G401 (cell line): ENCODE results near the gene MFSD11. TPM values are rescaled to one million over a fixed set of nuclear protein-coding genes. Genes with fewer than 3 reads are reported as not detected.
"Not testable (repeated sequence)": the region's sequence is repeated elsewhere in the genome, so short reads cannot be mapped to it uniquely, and the experiment has no call there.

Experiments used
- DNase-seq: peaks from one replicate; pipeline ENCODE4 v3.0.0-alpha.2; 2015; ENCODE audit warnings: low spot score
- in situ Hi-C: cut with HindIII; loops from 2 replicates; pipeline ENCODE4 v1.10.0; 2016; ENCODE audit warnings: low sequenced_read_pairs, mixed read lengths
- total RNA-seq: library from RNA; depleted of rRNA; stranded (reverse); fragments of >200 nt; shearing (Covaris generic); gene quantifications from 2 replicates; pipeline ENCODE4 v1.2.3, GENCODE V29; 2014; rRNA removed

MFSD11 gene
- total RNA-seq = 11.5 and 45.7 TPM in 2 replicates

DNA sequence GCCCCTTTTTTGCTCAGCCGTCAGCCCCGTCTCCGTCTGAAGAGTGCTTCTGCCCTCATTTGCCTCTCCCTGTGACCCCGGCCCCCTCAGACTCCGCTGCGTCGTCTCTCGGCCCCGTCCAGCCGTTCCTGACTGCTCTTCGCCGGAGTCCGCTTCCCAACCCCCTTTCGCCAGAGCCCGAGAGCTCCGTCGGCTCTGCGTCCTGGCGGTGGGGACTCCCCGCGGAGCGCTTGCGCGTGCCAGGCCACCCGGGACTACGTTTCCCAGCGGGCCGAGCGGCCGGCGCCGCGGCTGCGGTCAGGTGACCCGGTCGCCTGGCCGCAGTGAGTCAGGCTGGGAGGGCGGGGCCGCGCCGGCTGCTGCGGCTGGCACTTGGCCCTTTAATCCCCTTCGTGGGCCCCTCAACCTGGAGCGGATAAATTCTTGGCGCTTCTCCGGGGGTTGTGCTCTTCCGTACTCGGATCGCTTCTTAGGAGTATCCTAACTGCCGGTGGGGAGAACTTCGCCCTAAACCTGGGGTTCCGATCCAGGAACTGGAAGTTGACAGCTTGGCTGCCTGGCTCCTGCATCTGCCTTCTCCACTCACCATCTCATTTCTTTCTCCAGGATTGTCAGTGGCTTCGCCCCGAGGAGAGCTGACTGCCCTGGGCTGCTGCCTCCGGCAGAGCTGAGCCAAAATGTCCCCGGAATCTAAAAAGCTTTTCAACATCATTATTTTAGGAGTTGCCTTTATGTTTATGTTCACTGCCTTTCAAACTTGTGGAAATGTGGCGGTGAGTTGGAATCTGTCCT is at the start of gene MFSD11:
Gene MFSD11 (plus strand): TSS at position 444 of the 792 bp plus-strand sequence. CDS start 234 bp downstream, at position 678.
- in situ Hi-C loops = no loop called here
- peak; percentile 87 for DNase-seq

DNA sequence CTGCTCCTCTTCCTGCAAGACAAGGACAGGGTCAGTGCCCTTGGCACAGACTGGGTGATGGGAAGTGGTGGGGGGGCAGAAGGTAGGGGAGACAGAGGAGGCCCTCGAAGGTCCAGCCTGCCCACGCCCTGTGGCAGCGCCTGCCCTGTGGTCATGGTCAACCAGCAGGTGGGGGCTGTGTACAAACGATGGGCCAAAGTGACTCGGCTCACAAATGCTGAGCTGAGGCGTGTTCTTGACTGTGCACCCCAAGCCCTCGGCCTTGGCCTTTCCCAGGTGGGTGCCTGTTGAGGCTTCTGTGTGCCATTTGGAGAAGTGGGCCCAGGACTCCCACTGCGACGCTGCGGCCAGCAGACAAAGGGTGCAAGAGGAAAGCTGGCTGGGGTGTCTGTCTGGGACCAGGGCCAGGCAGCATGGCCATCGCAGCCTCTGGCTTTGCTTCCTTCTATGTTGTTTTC is 49.7 kb upstream of the MFSD11 start:
- in situ Hi-C loops = loop anchor here (25.0 kb wide), 1 partner anchor 226 kb away; the partner anchor contains the start of genes AANAT and UBE2O

DNA sequence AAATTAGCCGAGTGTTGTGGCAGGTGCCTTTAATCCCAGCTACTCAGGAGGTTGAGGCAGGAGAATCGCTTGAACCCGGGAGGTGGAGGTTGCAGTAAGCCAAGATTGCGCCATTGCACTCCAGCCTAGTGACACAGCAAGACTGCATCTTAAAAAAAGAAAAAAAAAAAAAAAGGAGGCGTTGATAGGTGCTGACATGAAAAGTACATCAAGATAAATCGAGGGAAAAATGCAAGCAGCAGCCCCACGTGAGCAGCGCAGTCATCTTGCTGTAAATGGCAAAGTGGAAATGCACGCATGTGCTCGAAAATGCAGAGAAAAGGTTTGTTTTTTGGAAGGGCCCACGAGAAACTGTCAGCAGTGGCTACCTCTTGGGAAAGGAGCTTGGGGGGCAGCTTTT is 48.1 kb upstream of the MFSD11 start:
- in situ Hi-C loops = loop anchor here (25.0 kb wide), 1 partner anchor 228 kb away; the partner anchor contains the start of genes AANAT and UBE2O
- DNase-seq = no peak

More for the DNA sequence above, 49.7 kb upstream of the MFSD11 start:
- no peak for DNase-seq

DNA sequence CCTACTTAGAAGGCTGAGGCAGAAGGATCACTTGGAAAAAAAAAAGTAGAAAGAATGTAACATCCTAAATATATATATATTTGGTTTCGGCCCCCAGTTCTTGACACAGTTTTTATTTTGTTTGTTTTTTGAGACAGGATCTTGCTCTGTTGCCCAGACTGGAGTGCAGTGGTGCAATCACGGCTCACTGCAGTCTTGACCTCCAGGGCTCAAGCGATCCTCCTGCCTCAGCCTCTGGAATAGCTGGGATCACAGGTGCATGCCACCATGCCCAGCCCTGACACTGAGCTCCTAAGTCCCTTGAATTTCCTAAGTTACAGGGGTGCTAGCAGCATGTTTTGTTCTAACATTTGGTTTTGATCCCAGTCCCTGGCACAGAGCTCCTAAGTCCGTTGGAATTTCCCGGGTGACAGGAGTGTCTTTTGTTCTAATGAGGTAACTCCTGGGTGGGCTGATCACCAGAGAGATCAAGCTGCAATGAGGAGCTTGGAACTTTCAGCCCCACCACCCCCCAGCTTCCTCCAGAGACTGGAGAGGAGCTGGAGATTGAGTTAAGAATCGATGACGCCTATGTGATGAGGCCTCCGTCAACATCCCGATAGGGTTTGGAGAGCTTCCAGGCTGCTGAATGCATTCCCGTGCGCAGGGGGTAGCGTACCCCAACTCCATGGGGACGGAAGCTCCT is 47.2 kb upstream of the MFSD11 start:
- in situ Hi-C loops = loop anchor here (25.0 kb wide), 1 partner anchor 228 kb away; the partner anchor contains the start of genes AANAT and UBE2O
- no peak for DNase-seq

DNA sequence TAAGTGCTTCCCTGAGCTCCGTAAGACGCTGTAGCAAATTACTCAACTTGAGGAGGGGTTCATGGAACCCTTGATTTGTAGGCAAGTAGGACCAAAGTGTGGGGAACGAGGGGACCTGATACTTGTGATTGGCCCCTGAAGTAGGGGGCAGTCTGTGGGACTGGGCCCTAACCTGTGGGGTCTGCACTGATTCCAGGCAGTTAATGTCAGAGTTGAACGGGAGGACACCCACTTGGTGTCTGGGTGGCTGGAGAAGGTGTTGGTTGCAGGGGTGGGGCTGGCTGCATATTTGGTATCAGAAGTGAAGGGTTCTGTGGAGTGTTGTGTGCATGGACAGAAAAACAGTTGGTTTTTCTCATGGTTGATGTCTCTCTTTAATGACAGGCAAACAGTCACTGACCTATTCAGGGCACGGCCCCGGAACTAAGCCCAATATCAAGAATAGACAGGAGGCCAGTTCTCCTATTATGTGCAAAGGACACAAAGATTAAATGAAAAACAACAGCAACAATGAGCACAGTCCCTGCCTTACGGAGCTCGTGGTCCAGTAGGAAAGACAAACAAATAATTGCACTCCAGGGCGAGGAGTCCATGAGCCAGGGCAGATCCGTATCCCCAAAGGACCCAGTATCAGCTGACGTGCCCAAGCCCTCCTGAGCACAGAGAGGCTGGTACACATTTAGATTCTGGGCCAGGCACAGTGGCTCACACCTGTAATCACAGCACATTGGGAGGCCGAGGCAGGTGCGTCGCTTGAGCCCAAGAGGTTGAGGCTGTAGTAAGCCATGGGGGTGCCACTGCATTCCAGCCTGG is 46.3 kb upstream of the MFSD11 start:
- DNase-seq = no peak
- in situ Hi-C loops = loop anchor here (25.0 kb wide), 1 partner anchor 229 kb away; the partner anchor contains the start of genes AANAT and UBE2O

DNA sequence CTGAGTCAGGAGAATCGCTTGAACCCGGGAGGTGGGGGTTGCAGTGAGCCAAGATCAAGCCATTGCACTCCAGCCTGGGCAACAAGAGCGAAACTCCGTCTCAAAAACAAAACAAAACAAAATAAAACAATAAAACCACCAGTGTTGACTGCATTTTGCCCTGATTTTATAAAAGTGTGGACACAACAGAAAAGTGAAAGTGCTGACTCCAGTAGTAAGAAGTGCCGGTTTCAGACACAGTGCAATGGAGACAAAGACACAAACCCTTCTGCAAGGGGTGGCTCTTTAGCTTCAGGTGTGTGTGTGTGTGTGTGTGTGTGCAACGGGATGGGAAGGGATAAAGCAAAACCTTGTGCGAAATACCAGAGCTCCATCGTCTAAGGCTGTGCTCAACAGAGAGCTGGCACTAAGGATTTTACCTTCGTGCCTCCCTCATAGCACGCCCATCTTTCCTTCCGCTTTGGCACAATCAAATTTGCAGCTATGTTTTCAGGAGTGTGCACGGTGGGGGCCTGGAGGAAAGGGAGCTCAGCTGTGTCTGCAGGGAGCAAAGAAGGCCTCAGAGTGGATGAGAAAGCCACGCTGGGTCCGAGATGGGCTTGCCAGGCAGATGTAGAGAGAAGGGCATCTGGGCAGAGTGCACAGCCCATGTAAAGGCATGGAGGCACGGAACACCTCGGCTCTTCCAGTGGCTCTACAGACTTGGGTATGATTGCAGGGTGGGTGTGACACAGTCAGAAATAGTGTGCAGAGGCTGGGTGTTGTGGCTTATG is 42.7 kb upstream of the MFSD11 start:
- in situ Hi-C loops = loop anchor here (25.0 kb wide), 1 partner anchor 233 kb away; the partner anchor contains the start of genes AANAT and UBE2O
- DNase-seq = no peak

DNA sequence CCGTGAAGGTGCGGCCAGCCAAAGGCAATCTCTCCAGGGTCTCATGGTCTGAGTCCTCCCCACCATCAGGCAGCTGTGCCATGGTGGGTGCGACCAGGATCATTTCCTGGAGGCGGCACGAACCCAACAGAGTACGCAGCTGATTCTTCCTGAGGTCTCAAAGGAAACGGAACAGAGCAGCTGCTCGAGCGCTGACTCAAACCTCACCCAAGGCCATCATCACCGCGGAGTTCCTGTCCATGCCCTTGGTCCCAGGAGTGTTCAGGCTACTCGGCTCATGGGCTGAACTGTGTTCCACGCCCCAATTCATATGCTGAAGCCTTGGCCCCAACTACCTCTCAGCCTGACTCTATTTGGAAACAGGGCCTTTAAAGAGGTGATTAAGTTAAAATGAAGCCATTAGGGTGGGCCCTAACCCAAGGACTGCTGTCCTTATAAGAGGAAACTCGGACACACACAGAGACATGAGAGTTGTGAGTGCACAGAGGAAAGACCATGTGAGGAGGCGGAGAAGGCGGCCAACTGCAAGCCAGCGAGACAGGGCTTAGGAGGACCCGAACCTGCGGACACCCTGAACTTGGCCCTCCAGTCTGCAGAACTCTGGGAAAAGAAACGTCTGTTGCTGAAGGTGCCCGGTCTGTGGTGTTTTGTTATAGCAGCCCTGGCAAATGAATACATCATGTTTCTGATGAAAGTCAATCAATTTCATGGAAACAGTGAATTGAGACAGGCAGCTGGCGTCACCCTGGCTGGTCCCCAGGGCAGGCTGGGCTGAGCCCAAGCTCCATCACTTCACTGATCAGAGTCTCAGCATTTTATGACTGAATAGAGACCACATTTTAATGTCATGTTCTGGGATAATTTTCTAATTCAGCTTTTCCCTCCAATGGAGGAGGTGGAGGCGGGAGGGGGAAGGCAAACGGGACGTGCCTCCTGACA is 40.9 kb upstream of the MFSD11 start:
- in situ Hi-C loops = loop anchor here (25.0 kb wide), 1 partner anchor 235 kb away; the partner anchor contains the start of genes AANAT and UBE2O

DNA sequence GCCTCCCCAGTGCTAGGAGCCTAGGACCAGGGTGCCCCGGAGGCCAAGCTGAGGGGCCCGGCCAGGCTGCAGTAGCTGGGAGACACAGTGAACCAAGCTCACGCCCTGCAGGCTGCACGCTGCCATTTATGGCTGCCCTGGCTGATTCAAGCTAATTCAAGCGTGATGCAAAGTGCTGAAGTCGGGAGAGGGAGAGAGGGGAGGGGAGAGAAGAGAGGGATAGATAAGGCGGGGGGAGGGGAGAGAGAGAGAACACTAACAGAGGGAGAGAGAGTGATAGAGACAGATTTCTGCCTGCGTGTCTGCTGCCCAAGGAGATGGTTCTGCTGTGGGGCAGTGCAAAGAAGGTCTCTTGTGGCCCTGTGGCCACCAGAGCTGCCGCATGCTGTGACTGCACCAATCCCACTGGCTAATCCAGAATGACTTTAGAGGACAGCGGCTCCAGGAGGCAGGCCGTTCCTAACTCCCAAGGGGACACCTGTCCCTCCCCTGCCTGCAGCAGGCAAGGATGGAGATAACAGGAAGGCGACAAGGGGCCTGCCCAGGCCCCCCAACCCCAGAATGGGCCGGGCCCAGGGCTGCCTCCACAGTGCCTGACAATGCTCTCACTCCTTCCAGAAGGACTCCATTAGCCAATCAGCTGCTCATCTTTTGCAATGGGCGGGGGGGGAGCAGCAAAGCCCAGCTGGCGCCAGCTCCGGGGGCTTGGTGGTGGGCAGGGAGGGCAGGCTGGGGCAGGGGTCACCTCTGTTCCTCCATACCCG is 40.0 kb upstream of the MFSD11 start:
- in situ Hi-C loops = loop anchor here (25.0 kb wide), 1 partner anchor 236 kb away; the partner anchor contains the start of genes AANAT and UBE2O
- DNase-seq = peak; percentile 58

More for the DNA sequence above, 40.9 kb upstream of the MFSD11 start:
- DNase-seq = no peak

DNA sequence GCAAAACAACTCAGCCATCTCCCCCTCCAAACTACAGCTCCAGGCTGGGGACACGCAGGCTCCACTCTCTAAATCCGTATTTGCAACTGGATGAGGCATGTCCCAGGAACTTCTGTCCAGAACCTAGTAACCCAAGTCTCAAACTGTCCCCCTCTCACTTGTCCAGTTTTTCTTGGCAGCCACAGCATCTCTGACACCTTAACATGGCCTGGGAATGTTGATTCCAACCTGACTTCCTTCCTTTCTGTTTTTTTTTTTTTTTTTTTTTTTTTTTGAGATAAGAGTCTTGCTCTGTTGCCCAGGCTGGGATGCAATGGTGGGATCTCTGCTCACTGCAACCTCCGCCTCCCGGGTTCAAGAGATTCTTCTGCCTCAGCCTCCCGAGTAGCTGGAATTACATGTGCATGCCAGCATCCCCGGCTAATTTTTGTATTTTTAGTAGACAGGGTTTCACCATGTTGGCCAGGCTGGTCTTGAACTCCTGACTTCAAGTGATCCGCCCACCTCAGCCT is 39.4 kb upstream of the MFSD11 start:
- in situ Hi-C loops = loop anchor here (25.0 kb wide), 1 partner anchor 236 kb away; the partner anchor contains the start of genes AANAT and UBE2O
- not testable (repeated sequence) for DNase-seq

DNA sequence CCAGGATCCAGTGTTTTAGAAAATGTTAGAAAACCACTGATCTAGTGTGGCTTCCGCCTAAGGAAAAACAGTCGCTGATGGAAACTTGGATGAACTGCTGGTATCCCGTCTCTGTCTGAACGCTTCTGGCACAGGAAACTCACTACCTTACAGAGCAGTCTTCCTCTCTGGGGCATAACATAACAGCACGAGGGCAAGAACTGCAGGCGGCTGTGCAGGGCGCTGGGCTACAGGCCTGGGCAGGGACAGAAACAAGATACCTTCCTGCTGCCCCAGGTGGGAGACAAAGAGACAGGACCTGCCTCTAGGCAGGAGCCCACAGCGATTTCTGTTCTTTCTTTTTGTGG is 37.7 kb upstream of the MFSD11 start:
- in situ Hi-C loops = no loop called here
- no peak for DNase-seq

DNA sequence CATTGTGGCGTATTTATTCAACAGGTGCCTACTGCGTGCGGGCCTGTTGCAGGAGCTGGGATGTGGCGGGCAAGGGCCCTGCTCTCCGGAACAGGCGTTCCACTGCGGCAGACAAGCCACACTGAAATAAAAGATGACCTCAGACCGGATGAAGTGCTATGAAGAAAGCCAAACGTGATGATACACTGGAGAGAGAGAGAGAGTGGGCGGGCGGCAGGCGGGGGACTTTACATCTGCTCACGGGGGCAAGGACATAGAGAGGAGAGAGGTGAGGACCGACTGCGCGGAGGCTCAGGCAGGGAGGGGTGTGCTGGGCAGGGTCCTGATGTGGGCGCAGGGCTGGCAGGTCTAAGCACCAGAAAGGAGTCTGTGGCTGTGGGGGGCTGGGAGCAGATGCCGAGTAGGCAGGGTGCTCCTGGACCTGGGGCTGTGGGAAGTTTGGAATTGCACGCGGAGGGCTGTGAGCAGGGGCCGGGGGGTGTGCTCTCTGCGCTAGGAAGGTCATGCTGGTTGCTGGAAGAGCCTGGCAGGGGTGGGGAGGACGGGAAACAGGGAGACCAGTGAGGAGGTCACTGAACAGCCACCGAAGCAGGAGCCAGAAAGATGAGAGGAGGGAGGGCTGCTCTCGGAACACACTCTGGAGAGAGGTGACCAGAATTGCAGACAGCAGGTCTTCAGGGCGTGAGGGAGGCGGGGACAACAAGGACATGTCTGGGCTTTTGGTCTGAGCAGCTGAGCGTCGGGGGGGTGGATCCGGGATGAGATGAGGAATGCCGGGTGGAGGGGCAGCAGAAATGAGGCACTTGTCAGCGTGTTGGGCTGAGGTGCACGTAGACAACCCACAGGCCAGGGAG is 37.1 kb upstream of the MFSD11 start:
- in situ Hi-C loops = no loop called here
- peak; percentile 79 for DNase-seq

DNA sequence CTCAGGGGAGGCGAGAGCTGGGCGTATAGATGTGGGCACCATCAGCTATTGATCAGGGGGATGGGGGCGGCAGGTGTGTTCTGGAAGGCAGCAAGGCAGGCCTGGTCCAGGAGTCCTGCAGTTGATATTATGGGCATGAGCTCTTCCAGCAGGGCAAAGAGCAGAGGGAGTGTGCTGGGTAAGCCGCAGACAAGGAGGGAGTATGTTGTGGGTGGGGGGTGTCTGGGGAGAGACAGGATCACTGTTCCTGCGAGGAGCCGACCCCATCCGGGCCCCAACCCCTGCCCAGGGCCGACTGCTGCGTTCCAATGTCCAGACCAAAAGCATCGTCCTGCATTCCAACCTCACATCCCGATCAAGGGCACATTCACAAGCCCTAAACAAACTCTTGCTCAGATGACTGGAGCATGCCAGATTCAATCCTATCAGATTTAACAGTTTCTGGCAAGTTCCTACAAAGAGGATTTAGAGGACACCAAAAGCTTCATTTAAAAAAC is 36.4 kb upstream of the MFSD11 start:
- DNase-seq = no peak
- in situ Hi-C loops = no loop called here

DNA sequence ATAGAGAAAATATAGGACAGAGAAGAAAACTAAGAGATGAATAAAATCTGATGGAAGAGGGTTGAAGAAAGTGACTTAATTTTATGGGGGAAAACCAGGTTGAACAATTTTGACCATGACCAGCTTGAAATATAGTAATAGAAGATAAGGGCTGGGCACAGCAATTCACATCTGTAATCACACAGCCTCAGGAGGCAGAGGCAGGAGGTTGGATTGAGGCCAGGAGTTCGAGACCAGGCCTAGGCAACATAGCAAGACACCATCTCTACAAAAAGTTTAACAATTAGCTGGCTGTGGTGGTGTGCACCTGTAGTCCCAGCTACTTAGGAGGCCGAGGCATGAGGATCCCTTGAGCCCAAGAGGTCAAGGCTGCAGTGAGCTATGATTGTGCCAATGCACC is 35.8 kb upstream of the MFSD11 start:
- DNase-seq = no peak
- in situ Hi-C loops = no loop called here

DNA sequence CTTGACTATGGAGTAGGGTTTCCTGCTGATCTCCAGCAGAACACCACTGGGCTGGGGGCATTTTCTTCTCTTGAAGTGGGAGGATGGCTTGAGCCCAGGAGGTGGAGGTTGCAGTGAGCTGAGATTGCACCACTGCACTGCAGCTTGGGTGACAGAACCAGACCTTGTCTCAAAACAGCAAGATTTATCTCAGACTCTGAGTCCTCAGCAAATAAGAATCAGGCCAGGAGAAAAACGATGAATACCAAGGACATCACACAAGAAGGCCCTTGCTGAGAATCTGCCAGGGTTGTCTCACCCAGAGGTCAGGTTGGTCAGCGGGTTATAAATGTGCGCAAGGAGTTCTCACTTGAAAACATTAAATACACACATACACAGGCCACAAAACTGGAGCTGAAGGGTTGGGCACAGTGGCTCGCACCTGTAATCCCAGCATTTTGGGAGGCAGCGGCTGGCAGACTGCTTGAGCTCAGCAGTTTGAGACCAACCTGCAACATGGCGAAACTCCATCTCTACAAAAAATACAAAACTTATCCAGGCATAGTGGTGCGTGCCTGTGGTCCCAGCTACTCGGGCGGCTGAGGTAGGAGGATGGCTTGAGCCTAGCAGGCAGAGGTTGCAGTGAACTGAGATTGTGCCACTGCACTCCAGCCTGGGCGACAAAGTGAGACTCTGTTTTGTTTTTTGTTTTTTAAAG is 34.8 kb upstream of the MFSD11 start:
- in situ Hi-C loops = no loop called here
- no peak for DNase-seq

DNA sequence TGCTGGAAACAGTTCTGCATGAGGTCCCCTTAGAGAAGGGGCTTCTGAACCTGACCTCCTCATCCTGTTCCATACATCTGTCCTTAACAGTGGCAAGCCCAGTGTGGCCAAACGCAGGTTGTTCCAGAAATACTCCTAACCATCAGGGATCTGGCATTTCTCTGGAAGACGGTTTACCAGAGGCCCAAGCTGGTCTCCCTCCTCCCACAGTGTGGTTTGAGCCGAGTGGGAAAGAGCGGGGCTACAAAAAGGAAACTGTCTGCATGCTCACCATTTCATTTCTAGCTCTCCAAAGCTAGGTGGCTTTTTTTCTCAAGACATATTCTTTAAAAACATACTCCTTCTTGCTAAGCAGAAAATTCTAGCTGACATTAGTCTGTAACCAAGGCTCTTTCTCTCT is 33.1 kb upstream of the MFSD11 start:
- DNase-seq = no peak
- in situ Hi-C loops = no loop called here
